Gastroesophageal sphincter (tissue), 4 donors: ENCODE data around the gene PTPRZ1. TPM values are rescaled to one million over a fixed set of nuclear protein-coding genes. Genes with fewer than 3 reads are reported as not detected.
A peak's percentile ranks its signal among the peaks of the same experiment; 100 is the strongest.

Experiments used
- ATAC-seq: fragments of 150-250 bp; one replicate; pipeline ENCODE4 v1.9.1; 2016; ENCODE audit warnings: mild to moderate bottlenecking, moderate library complexity
- H3K27ac ChIP-seq, 4 donors: fragments of 200-600 bp; sonication (generic) in 3 of 4; 1 replicate in 3 of 4; 2 replicates in 1 of 4; pipeline ENCODE4 v1.5.1; 2016 to 2019
- H3K27me3 ChIP-seq: fragments of 200-600 bp; sonication (generic); one replicate; pipeline ENCODE4 v1.5.1; 2019
- H3K36me3 ChIP-seq, 2 donors: fragments of 200-600 bp; sonication (generic); one replicate each; pipeline ENCODE4 v1.5.1; 2019; ENCODE audit warnings: control low read depth in 1 of 2
- H3K4me1 ChIP-seq, 3 donors: fragments of 200-600 bp; sonication (generic); 1 replicate in 2 of 3; 2 replicates in 1 of 3; pipeline ENCODE4 v1.5.1; 2016 to 2019; ENCODE audit warnings: control low read depth in 2 of 3
- H3K4me3 ChIP-seq, 2 donors: fragments of 200-600 bp; sonication (generic); one replicate each; pipeline ENCODE4 v1.5.1; 2019; ENCODE audit warnings: mild to moderate bottlenecking in 1 of 2, moderate library complexity in 1 of 2
- H3K9me3 ChIP-seq, 3 donors: fragments of 200-600 bp; sonication (generic); one replicate each; pipeline ENCODE4 v1.5.1; 2017 to 2019; ENCODE audit warnings: control low read depth in 2 of 3
- EP300 ChIP-seq: sonication (generic); formaldehyde crosslinking; IDR thresholded peaks from one replicate; pipeline ENCODE4 v1.6.1; 2017; ENCODE audit warnings: antibody characterized with exemption, mild to moderate bottlenecking
- POLR2A ChIP-seq, 2 donors: fragments of 450-650 bp; IDR thresholded peaks; one replicate each; pipeline ENCODE4 v1.6.1; 2017; ENCODE audit warnings: antibody characterized with exemption in 2 of 2, mild to moderate bottlenecking in 2 of 2, moderate library complexity in 1 of 2
- POLR2AphosphoS5 ChIP-seq: sonication (generic); formaldehyde crosslinking; IDR thresholded peaks from one replicate; pipeline ENCODE4 v1.6.1; 2017; ENCODE audit warnings: antibody characterized with exemption
- WGBS, 2 donors: methylation state at CpG; one replicate each; pipeline ENCODE4 v1.1.5; 2018; ENCODE audit warnings: low coverage in 1 of 2; 5-methylcytosine and 5-hydroxymethylcytosine counted together
- total RNA-seq, 4 donors: library from RNA; depleted of rRNA; stranded (reverse); fragments of >200 nt; gene quantifications; one replicate each; pipeline ENCODE4 v1.1.0, GENCODE V29; 2016
- TF ChIP-seq, protein P1 (sequence below), 4 experiments: fragments of 200-600 bp in 2 of 4; fragments of 450-650 bp in 2 of 4; sonication (generic) in 1 of 4; IDR thresholded peaks; one replicate each; pipeline ENCODE4 v1.5.1; 2017 to 2019; ENCODE audit warnings: antibody characterized with exemption in 4 of 4, mild to moderate bottlenecking in 2 of 4, moderate library complexity in 2 of 4

PTPRZ1 gene
- total RNA-seq, 4 donors from 2014 or later: 2.6 to 8.4 (median 5.7) TPM

DNA sequence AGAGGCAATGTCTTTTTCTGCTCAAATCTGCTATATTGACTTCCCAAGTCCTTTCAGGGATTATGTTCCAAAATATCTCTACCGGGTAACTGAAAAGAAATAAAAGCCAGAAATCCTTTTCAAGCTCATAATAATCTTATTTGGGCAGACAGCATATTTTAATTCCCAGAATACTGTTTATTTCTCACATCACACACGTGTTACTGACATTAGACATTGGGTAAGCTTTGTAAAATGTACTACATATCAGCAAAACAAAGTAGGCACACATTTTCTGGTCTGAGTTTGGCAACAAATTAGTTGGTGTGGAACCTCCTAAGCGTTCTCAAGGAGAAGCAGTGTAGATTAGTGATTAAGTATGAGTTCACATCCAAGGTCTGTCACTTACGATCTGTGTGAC lies 10.4 kb upstream of the PTPRZ1 start:
- no peak overlapping the region for H3K27ac ChIP-seq
- WGBS, 2 donors: 29 to 40% methylated on average over 3 to 4 of the region's 4 CpGs
- H3K36me3 ChIP-seq: no peaks in the 10 kb centered on the region
- TF ChIP-seq POLR2AphosphoS5: no peak
- no peak for TF ChIP-seq POLR2A (IDR thresholded peaks at IDR 0.05)
- TF ChIP-seq, protein P1, sequence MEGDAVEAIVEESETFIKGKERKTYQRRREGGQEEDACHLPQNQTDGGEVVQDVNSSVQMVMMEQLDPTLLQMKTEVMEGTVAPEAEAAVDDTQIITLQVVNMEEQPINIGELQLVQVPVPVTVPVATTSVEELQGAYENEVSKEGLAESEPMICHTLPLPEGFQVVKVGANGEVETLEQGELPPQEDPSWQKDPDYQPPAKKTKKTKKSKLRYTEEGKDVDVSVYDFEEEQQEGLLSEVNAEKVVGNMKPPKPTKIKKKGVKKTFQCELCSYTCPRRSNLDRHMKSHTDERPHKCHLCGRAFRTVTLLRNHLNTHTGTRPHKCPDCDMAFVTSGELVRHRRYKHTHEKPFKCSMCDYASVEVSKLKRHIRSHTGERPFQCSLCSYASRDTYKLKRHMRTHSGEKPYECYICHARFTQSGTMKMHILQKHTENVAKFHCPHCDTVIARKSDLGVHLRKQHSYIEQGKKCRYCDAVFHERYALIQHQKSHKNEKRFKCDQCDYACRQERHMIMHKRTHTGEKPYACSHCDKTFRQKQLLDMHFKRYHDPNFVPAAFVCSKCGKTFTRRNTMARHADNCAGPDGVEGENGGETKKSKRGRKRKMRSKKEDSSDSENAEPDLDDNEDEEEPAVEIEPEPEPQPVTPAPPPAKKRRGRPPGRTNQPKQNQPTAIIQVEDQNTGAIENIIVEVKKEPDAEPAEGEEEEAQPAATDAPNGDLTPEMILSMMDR (IDR thresholded peaks at IDR 0.05): no peak
- no peak for TF ChIP-seq EP300
- no peak for ATAC-seq
- no peaks in the 10 kb centered on the region for H3K4me1 ChIP-seq
- no peak overlapping the region for H3K4me3 ChIP-seq
- no peaks in the 10 kb centered on the region for H3K9me3 ChIP-seq
- H3K27me3 ChIP-seq: no peaks in the 10 kb centered on the region

DNA sequence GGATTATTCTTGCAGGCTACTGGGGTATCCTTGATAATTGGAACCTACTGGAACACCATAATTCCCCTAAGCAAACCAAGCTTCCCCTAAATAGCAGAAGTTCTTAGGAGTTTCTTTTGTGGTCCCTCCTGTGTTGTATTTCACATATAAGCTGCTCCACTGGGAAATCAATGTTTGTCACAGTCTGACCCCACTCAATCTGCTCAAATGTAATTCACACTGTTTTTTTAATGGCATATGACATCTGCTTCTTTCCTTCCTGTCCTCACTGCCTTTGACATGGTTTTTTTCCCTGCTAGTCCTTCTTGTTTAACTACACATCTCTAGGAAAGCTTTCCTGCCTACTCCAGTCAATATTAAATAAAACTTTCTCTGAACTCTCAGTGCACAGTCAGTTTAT lies 1.8 kb upstream of the PTPRZ1 start:
- Histone ChIP-seq H3K27me3 (peaks cover 50% of the 10 kb centered on the region), H3K9me3 (no peaks in the 10 kb centered on the region)

DNA sequence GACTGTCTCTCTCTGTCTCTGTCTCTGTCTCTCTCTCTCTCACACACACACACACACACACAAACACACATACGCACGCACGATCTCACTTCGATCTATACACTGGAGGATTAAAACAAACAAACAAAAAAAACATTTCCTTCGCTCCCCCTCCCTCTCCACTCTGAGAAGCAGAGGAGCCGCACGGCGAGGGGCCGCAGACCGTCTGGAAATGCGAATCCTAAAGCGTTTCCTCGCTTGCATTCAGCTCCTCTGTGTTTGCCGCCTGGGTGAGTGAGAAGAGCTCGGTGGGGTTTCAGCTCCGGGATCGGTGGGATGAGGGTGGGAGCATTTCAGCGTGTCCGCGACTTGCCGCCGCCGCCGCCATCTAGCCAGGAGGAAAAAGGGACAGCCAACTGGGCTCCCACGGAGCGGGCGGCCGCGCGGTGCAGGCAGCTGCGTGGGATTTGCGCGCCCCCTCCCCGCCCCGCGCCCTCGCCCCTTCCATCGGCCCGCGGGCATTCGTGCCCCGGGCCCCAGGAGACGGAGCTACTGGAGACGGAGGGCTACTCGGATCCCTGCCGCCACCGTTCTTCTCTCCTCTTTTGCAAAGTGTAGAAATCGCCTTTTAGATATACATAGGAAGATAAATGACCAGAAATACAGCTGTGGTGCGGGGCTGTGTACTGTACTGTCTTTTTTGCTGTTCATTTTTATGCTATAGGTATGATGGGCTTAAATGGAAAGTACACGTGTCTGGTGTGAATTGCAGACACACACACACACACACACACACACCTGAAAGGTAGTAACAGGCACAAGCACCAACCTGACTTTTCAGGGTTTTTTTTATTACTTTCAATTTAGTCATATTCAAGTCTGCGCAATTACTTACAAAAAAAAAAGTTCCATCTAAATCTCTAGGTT lies 581 bp downstream of the PTPRZ1 start:
- H3K27ac ChIP-seq: peak overlapping the region in 3 of 4 donors; percentile 12 to 60 (median 50)
- ATAC-seq: peak; percentile 23

More for the DNA sequence above, 1.8 kb upstream of the PTPRZ1 start:
- no peaks in the 10 kb centered on the region for H3K36me3 ChIP-seq
- no peak for ATAC-seq
- H3K4me3 ChIP-seq: no peak overlapping the region
- no peak overlapping the region for H3K27ac ChIP-seq
- TF ChIP-seq POLR2AphosphoS5 (no peak), POLR2A (IDR thresholded peaks at IDR 0.05) (no peak), EP300 (no peak)
- TF ChIP-seq, protein P1 (IDR thresholded peaks at IDR 0.05): no peak
- H3K4me1 ChIP-seq: peaks cover 0 to 21% (median 2%) of the 10 kb centered on the region in 3 donors

DNA sequence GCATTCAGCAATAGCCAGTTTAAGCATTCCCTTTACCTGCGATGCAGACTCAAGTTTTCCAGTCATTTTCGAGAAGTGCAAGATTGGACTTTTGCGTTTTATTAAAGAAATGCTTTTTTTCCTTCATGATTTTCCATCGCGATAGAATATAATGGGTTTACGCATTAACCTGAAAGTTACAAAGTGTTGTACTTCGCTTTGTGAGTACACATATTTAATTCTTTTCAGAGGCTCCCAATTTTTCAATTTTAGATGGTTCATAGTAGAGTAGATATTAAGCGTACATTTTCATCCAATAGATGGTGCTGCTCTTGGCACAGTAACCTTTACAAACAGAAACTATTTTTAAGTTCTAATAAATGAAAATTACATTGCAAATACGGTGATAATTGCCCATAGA lies 1.3 kb downstream of the PTPRZ1 start:
- ATAC-seq: no peak
- Histone ChIP-seq H3K27me3 (peaks cover 50% of the 10 kb centered on the region), H3K4me1 (peaks cover 0 to 21% (median 2%) of the 10 kb centered on the region in 3 donors), H3K4me3 (peak overlapping the region; percentile 32 to 57), H3K36me3 (no peaks in the 10 kb centered on the region), H3K27ac (no peak overlapping the region), H3K9me3 (no peaks in the 10 kb centered on the region)
- TF ChIP-seq, protein P1 (IDR thresholded peaks at IDR 0.05): no peak
- TF ChIP-seq POLR2A (IDR thresholded peaks at IDR 0.05) (no peak), POLR2AphosphoS5 (no peak), EP300 (no peak)
- 16 to 28% methylated on average over 9 of the region's 9 CpGs for WGBS, 2 donors

More for the DNA sequence above, 581 bp downstream of the PTPRZ1 start:
- 2 to 6% methylated on average over 9 to 22 of the region's 51 CpGs for WGBS, 2 donors
- H3K36me3 ChIP-seq: no peaks in the 10 kb centered on the region
- peaks cover 50% of the 10 kb centered on the region for H3K27me3 ChIP-seq
- no peaks in the 10 kb centered on the region for H3K9me3 ChIP-seq
- TF ChIP-seq POLR2AphosphoS5 (no peak), POLR2A (IDR thresholded peaks at IDR 0.05) (no peak), EP300 (no peak)
- TF ChIP-seq, protein P1 (IDR thresholded peaks at IDR 0.05): no peak
- H3K4me1 ChIP-seq: peaks cover 0 to 21% (median 2%) of the 10 kb centered on the region in 3 donors
- H3K4me3 ChIP-seq: peak overlapping the region; percentile 32 to 57

DNA sequence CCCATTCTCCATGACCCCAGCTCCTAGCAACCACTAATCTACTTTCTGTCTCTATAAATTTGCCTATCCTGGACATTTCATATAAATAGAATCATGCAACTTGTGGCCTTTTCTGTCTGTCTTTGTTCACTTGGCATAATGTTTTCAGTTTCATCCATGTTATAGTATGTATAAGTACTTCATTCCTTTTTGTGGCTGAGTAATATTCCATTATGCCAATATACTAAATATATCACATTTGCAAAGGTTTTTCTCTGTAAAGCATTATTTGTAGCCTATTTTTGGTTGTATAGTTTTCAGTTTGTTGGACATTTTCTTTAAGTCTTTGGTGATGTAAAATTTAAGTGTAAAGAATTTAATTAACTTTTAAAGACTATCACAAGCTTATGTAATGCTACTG lies 2.2 kb downstream of the PTPRZ1 start:
- no peak for ATAC-seq
- Histone ChIP-seq H3K36me3 (no peaks in the 10 kb centered on the region), H3K4me1 (peaks cover 0 to 21% (median 2%) of the 10 kb centered on the region in 3 donors), H3K27me3 (peaks cover 50% of the 10 kb centered on the region), H3K9me3 (no peaks in the 10 kb centered on the region), H3K4me3 (no peak overlapping the region), H3K27ac (no peak overlapping the region)
- TF ChIP-seq EP300: no peak
- TF ChIP-seq, protein P1 (IDR thresholded peaks at IDR 0.05): no peak
- TF ChIP-seq POLR2AphosphoS5: no peak
- no peak for TF ChIP-seq POLR2A (IDR thresholded peaks at IDR 0.05)
